ENCODE data around the gene NECTIN1. TPM values are rescaled to one million over a fixed set of nuclear protein-coding genes. Genes with fewer than 3 reads are reported as not detected.
A peak's percentile ranks its signal among the peaks of the same experiment; 100 is the strongest.

The NECTIN1 gene
- total RNA-seq, 1 donor from 2014 or later: 2.2 TPM

DNA sequence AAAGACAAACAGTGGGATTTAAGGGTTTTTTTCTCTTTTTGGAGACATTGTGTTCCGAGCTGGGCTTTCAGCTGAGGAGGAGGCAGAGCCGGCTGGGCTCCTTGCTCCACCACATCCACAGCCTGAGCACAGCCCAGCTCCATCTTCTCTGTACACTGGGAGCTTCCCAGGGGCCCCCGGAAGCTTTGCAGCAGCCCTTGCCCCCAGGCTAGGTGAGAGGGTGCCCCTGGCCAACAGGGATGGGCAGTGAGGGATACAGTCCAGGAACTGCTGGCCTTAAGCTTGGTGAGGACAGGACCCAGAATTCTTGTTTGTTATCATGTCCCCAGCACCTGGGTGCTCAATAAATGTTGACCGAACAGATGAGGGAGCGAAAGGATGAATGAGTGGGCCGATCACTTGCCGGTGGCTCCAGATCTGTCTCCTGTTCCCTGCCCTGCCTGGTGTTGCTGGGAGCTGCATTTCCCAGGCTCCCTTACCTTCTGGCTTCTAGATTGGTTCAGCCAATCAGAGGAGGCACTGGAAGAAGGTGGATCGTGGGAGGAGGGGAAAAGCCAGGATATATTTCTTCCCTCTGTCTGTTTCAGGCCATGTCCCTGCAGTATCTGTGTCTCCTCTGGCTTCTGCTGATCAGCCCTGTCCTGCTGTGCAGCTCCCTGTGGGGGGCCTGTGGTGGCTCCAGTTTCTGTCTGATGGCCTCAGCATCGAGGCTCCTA lies 26.5 kb upstream of the NECTIN1 start:
- no peak for DNase-seq (ENCODE audit: low read depth in 2 of 2)

DNA sequence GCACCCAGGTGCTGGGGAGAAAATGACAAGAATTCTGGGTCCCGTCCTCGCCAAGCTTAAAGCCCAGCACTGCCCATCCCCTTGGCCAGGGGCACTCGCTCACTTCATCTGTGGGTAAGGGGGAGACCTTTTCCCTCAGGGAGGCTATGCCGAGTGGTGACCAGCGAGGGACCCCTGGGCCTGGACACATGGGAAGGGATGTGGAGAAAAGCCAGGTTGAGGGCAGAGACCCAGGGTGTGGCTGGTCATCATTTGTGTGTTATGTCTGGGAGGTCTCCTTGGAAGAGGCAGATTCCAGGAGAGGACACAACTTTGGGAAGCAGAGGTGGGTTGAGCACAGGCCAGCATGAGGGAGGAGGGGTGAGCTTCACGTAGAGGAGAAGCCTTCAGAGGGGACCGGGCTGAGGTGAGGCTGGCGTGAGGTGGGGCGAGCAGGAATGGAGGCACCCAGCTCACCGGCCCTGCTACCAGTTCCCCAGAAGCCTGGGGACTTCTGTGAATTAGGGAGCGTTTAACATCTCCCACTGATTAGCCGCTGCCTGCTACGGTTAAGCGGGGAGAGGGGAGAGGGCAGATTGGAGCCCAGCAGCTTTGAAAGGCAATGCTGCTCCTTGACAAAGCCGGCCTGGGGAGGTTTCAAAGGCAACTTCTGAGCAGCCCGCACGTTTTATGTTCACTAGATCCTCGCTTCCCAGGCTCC lies 25.8 kb upstream of the NECTIN1 start:
- DNase-seq (ENCODE audit: low read depth in 2 of 2): no peak

DNA sequence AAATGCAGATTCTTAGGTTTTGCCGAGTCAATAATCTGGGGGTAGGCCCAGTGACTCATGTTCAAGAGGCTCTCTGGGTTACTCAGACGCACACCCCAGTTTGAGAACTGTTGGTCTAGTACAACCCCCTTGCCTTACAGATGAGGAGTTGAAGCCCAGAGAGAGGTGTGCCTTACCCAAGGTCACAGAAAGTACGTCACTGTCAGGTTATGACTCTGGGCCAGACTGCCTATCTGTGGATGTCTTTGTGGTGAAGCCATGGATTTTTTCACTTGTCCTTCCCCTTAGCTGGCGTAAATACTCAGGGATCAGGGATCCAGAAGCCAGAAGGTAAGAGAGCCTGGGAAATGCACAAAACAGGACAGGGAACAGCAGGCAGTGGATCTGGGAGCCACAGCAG lies 25.2 kb upstream of the NECTIN1 start:
- no peak for DNase-seq (ENCODE audit: low read depth in 2 of 2)

DNA sequence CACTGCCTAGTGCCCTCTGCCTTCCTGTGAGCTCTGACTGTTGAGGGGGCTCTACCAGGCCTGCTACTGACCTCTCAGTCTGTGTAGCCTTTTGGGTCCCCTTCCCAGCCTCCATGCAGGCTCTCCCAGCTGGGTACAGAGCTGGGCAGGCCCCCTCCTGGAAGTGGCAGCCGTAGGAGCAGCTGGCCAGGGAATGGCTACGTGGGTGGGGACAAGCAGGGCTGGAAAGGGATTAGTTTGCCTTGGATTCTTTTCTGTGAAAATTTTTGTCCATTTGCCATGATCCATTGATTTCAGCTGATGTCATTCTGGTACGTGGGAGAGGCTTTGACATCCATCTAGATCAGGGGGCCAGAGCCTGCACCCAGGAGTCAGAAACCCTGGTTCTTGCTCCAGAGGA lies 23.9 kb upstream of the NECTIN1 start:
- DNase-seq (ENCODE audit: low read depth in 2 of 2): no peak

DNA sequence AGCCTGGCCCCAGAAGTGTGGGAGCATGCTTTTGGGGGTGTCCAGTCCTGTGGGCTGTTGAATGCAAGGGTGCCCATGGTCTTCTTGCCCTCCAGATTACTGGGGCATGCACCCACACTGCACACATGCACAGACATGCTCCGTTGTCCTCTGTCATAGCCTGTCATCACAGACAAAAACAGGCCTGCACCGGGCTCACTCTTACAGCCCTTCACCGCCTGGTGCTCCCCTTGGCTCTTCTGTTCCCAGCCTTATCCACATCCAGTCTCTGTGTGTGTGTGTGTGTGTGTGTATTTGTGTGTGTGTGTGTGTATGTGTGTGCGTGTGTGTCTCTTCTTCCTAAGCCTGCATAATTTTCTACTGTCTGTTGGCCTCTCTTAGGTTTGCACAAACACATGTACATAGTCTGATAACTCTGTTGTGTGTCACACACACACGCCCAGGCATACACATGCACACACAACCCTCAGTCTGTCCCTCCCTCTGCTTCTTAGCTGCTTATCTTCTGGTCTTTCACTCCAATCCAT lies 23.4 kb upstream of the NECTIN1 start:
- DNase-seq (ENCODE audit: low read depth in 2 of 2): no peak

DNA sequence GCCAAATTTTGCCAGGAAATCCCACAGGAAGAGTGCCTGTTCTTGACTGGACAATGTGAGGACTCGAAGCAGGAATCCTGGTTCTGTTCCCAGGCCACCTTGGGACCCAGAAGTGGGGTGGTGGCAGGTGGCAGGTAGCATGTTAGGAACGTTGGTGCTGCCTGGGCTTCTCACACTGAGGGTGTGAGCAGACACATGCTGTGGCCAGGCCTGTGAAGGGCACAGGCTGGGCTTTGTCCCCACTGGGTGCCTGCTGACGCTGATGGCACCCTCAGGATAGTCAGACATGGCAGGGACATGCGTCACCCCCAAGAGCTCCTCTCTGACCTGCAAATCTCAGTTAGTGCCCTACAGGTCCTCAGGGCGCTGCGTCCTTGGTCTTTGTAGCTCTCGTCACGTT lies 21.1 kb upstream of the NECTIN1 start:
- no peak for DNase-seq (ENCODE audit: low read depth in 2 of 2)

DNA sequence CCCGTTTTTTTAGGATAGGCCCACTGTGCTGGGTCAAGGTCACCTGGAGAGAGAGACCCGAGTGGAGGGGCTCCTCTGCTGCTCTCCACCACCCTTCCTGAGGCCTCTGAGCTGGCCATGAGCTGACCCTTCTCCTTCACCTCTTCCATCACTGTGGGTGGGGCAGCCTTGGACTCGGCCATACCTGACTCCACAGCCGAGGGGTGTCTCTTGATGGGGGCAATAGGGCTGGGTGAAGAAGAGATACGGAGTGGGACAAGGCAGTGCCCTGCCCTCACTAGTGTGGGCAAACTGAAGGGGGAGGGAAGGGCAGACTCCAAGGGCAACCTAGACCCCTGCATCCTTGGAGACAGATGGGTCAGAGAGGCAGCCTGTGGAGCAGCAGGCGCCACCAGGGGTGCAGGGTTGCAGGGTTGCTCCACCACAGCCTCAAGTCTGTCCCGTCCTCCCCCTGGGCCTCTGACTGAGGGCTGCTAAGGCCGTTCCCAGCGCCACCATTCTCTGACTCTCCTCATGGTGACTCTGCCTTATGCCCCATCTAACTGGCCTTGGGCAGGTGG lies 20.1 kb upstream of the NECTIN1 start:
- no peak for DNase-seq (ENCODE audit: low read depth in 2 of 2)

DNA sequence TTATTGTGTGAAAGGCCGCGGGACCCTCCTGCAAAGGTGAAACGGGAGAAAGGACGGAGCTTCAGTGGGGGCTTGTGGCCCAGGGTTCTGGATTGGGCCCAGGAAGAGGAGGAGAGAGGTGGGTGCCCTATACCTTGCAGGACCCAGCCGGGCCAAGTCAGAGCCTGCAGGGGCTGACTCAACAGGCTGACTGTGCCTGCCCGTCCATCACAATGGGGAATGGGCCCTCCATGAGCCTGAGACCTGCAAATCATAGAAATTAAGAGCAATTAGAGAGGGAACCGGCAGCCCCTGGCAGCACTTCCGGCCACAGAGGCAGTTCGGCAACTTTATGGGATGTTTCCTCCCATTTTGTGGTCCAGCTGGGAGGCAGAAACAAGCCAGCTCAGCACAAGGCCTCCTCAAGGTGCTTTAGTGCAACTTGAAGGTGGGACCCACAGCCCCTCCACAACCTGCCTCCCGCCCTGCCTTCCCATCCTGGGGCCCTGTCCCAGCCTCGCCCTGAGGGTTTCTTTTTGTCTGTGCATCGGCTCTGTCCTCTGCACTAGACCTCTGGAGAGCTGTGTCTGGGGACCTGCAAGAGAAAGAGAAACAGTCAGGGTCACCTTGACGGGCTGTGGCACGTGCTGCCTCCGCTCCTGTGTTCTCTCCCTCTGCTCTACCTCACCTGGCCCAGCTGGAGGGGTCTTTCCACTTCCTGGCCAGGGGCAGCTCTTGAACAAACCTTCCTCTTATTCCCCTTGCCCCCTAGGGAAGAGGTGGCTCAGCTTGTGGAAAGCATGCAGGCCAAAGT lies 19.1 kb upstream of the NECTIN1 start:
- no peak for DNase-seq (ENCODE audit: low read depth in 2 of 2)

DNA sequence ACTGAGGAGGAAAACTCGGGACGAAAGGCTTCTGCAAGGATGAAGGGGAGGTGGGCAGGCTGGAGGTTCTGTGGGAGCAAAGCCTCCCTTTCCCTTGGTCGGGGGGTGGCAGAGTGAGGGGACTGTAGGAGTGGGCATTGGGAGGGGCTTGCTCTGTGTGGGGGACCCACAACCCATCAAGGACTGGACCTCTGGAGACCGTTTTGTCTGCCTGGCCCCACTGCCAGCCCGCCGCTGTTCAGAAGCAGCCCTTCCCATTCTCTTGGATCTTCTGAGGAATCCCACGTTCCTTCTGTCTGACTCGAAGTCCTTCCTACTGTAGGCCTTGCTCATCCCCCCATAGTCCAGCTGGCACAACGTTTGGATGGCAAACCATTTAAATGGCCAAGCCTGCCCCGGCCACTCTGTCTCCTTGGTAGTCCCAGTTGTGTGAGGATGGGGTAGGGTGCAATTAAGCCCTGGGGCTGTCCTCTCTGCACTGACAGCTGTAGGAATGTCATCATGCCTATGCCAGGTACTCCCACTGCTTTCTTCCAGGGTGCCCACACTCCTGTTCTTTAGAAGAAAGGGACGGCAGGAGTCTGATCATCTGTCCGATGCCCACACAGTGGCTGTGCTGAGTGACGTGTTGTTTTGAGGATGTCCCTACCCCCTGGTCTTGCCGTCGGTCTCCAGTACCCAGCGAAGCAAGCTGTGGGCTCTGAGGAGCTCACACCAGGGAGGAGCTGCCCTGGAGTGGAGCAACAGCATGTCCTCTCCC lies 17.0 kb upstream of the NECTIN1 start:
- no peak for DNase-seq (ENCODE audit: low read depth in 2 of 2)

DNA sequence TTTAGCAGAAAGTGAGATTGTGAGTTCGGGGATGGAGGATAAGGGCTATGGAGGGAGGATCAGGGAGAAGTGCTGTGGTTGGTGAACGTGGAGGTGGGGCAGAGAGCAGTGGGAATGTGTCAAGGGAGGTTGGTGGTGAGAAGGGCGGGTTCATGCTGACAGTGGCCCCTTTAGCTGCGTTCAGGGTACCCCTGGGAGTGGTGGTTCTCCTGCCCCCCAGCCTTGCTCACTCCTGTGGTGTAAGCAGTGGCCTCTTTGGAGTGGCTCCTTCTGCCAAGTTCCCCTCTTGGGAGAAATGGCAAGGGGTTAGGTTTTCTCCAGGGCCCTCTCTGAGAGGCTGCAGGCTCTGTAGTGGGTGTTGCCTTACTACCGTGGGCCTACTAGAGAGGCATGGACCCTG lies 16.1 kb upstream of the NECTIN1 start:
- DNase-seq (ENCODE audit: low read depth in 2 of 2): no peak

DNA sequence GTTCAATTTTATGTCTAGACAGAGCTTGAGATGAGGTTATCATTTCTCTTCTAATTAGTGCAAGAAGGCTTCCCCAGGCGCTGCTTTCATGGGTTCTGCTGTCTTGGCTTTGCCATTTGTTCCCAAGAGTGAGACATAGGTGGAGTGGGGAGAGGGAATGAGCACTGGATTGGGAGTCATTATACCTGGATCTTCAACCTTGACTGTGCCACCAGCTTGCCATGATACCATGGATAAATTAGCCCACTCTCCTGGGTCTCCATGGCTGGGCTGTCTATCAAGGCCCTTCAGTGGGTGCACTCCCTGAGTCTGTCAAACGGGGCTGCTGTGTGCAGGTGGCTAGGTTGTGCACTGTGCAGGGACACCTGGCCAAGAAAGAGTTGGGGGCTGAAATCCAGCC lies 15.6 kb upstream of the NECTIN1 start:
- DNase-seq (ENCODE audit: low read depth in 2 of 2): no peak

DNA sequence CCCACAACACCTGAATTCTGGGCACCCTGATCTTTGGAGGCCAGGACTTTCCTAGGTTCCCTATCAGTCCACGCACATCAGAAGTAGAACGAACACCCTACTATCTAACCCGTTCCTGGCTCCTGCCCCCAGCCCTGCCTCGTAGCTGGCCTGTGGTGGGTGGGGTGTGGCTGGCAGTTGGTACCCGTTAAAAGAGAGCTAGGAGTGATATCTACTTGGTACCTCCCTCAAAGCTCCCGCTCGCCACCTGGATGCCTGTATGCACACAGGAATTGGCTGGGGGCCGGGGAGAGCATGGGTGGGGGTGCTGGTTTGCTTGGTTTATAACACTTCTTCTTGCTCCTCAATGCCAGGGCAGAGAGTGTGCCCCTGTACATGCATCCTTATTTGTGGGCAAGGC lies 14.0 kb upstream of the NECTIN1 start:
- no peak for DNase-seq (ENCODE audit: low read depth in 2 of 2)

DNA sequence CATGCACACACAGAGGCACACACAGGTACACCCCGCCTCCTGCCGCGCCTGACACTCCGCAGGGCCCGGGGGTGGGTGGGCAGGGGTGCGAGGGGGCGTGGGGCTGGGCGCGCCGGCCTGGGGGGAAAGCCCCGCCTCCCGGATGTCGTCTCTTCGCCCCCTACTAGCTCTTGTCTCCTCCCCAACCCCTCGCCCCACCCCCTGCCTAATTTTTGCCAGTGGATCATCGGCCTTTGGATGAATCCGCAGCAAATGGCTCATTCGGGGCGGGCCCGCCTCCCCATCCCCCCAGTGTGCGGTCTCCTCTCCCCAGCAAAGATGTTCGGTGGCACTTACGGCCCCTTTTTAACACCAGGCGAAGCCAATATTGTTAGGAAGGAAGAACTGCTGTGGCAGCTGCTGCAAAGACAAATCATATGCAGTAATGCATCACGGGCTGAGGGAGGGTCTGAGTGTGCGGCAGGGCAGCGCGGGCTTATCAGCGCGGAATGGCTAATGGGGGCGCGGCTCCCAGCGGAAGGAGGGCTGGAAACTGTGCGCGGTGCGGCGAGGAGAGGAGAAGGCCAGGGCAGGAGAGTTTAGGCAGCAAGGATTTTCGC lies 13.4 kb upstream of the NECTIN1 start:
- DNase-seq (ENCODE audit: low read depth in 2 of 2): no peak

DNA sequence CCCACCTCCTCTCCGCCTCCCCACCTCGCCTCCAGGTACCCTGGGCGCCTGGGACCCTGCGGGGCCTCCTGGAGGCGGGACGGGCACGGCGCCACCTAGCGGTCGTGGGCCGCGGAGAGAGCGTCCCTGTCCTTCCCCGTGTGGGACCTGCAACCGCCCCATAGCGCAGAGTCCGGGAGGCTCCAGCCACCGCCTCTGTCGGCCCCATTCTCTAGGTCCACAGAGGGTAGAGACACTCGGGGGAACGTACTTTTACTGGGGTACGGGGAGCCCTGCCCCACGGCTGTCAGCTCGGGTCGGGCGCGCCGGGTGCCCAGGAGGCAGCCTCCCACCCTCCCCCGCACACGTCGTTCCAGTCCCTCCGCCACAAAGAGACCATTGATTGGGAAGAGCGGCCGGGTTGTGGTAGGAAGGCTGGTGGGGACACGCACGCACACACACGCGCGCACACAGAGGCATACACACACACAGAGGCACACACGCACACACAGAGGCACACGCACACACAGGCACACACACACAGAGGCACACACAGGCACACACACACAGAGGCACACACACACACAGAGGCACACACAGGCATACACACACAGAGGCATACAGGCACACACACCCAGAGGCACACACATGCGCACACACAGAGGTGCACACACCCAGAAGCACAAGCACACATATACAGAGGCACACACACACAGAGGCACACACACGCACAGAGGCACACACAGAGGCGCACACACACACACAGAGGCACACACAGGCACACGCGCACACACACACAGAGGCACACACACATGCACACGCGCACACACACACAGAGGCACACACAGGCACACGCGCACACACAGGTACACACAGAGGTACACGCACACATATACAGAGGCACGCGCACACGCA lies 12.6 kb upstream of the NECTIN1 start:
- peak; percentile 28 to 62 for DNase-seq (ENCODE audit: low read depth in 2 of 2)

DNA sequence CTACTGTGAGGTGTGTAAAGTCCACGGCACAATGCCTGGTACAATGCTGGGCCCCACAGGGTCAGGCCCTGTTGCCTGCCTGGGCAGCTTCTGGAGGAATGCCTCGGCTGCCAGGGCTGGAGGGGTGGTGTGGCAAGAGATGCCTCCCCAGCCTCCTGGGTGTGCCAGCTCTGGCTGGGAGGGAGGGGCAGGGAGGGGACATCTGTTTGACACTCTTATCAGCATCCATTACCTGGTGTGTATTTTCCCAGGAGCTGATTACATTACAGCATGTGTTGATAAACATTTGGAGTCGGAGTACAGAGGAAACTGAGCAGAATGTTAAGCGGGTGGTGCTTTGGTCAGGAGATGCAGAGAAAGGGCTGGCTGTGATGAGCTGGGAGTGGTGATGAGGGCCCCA lies 11.0 kb upstream of the NECTIN1 start:
- no peak for DNase-seq (ENCODE audit: low read depth in 2 of 2)

DNA sequence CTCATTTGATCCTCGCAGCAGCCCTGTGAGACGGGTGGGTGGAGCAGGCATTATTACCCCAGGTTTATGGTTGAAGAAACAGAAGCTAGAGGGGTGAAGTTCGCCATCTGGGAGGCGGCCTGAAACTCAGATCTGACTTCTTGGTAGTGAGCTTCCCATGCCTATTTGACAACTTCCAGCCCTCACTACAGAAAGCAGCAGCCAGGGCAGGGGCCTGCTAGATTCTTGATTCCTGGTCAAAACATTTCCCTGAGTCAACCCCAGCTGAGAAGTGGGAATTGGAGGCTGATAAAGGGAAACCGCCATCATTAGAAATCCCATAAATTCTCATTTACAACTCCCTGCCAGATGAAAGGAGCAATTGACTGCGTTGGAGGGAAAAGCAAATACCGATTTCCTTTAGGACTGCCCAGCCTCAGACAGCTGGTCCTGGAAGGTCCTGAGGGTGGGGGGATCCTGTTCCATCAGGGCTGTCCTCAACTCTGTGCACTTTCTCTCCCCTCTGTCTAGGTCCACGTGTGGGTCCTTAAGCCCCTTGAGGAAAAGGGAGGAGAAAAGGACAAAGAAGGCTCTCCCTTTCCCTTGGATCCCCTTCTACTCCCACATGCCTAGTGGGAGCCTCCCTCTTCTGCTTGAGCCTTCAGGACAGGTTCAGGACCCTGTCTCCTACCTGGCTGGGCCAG lies 10.2 kb upstream of the NECTIN1 start:
- DNase-seq (ENCODE audit: low read depth in 2 of 2): no peak

DNA sequence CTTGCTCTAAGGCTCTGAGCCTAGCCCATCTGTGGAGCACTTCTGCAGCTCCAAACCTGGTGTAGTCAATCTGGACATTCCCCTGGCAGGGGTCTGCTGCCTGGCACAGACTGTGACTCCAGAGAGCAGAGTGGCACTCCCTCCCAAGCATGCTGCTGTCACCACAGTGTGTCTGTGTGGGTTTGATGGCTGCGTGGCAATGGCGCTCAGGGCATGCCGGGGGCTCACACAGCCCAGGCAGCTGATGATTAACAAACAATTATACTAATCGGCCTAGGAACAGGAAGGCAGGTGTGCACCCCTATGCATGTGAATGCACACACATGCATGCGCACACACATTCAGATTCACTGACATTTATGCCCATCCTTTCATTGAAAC lies 9.0 kb upstream of the NECTIN1 start:
- DNase-seq (ENCODE audit: low read depth in 2 of 2): no peak

DNA sequence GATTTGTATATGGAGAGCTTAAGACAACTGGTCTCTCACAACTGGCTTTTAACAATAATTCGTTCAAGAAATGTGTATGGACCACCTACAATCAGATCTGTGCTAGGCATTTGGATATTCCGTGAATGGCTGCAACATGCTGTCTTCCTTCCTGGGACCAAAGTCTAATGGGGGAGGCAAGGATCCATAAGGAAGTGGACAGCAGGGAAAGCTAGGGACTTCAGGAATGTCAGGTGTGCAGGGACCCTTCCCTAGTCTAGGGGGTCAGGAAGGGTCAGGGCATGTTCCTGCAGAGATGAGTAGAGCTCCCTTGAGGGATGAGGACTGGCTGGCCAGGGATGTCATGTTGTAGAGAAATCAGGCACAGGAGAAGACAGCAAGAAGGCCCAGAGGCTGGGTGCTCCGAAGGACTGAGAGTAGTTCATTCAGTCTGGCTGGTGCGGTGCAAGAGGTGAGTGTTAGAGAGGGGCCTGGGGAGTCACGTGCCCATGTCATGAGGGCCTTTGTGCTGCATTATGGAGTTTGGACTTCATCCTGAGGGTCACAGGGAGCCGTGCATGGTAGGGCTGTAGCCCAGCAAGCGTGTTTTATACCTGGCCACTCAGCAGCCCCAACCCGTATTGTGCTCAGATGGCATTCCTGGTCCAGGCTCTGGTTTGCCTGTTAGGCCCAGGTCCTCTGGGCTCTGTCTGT lies 8.5 kb upstream of the NECTIN1 start:
- no peak for DNase-seq (ENCODE audit: low read depth in 2 of 2)

DNA sequence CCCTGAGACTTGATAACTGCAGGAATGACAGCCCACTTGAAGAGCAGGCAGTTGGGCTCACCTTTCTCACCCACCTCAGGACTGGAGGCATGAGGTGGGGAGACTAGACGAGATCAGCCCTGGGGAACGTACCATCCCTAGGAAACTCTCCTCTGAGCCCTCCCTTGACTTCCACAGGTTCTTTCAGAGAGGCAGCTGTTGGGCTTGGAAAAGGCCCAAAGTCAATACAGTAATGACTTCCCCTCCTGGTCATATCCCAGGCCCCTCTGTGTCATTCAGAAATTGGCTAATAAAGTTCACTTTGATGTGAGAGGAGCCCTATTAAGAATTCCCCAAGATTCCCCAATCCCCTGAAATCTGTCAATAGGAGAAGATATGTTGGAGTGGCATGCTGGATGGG lies 5.8 kb upstream of the NECTIN1 start:
- DNase-seq (ENCODE audit: low read depth in 2 of 2): peak in 1 of 2 donors; percentile 63

All from lung microvascular endothelial cell (primary cell).